Kasumi-1 (cell line): ENCODE data around the gene KRT86.
"Not testable (repeated sequence)": the region's sequence is repeated elsewhere in the genome, so short reads cannot be mapped to it uniquely, and the experiment has no call there.

Source experiments
- DNase-seq, 2 experiments: peaks; one replicate each; lab custom pipeline; 2025; lab: John Stamatoyannopoulos, UW

The KRT86 gene

GRCh38 chr12:52336641-52337040 is 62.2 kb downstream of the KRT86 start:
- no peak for DNase-seq

- no peak for DNase-seq
Measured at GRCh38 chr12:52337054-52337453, 62.6 kb downstream of the KRT86 start.

DNA sequence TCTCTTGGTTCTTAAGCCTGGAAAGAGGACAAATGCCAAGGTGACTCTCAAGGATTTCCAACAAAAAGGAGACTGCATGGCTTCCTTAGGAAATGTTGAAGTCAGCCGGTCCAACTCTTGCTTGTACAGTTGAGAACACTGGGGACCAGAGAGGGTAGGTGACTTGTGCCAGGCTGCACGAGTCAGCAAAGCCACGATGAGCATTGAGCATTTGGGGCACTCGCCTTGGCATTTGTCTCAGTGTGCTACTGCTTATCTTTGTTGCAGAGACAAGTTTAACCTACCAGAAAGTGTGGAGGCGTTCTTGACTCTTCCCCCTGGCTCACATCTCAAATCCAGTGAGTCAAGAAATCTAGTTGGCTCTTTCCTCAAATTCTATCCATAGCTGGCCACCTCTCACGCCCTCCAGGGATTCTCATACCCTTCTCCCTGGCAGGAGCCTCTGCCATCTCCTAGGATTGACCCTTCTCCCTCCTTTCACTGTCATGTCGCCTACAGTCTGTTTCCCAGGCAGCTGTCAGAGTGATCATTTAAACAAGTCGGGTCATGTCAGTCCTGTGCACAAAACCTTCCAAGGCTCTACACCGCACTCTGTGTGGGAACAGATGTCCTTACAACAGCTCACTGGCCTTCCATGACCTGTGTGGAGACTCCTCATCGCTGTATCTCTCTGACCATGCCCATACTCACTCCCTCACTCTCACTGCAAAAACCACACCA is 64.0 kb downstream of the KRT86 start:
- DNase-seq = no peak

DNA sequence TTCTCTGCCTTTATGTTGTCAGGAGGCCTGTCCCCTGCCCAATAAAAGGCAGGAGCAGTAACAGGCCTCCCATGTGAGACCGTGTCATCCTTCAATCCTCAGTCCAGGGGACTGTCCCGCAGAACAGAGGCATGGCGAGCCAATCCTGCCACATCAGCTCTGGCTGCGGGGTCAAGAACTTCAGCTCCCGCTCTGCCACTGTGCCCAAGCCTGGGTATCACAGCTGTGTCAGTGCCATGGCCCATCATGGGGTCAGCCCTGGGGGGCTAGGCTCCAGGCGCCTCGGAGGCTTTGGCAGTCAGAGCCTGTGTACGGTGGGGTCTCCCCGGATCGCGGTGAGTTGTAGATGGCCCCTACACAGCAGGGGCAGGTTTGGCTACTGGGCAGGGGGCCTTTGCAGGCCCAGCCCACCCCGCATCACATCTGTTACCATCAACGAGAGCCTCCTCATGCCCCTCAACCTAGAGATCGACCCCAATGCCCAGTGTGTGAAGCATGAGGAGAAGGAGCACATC is 66.7 kb downstream of the KRT86 start:
- no peak for DNase-seq

- no peak for DNase-seq
Measured at GRCh38 chr12:52342781-52343490, 68.5 kb downstream of the KRT86 start.

DNA sequence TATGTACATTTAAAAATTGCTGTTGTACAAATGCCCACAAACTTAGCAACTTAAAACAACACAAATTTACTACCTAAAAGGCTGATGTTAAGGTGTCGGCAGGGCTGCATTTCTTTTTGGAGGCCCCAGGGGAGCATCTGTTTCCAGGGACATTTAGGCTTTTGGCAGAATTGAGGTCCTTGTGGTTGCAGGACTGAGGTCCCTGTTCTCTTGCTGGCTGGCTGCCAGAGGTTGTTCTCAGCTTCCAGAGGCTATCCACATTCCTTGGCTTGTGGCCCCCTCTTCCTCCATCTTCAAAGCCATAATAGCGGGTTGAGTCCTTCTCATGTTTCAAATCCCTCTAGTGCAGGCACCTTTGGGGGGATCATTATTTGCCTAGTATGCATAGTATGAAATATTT is 69.1 kb downstream of the KRT86 start:
- no peak for DNase-seq

DNA sequence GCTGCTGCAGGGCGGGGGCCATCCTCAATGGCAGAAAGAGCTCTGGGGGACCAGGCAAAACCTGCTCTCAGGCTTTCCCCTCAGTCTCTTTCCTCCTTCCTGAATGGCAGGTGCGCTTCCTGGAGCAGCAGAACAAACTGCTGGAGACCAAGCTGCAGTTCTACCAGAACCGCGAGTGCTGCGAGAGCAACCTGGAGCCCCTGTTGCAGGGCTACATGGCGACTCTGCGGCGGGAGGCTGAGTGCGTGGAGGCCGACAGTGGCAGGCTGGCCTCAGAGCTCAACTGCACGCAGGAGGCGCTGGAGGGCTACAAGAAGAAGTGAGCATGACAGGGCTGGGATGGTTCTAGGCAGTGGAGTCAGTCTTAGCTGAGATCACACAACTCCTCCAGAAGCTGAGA is 69.7 kb downstream of the KRT86 start:
- DNase-seq = no peak

GRCh38 chr12:52345041-52345440 is 70.6 kb downstream of the KRT86 start:
- DNase-seq = not testable (repeated sequence)

DNA sequence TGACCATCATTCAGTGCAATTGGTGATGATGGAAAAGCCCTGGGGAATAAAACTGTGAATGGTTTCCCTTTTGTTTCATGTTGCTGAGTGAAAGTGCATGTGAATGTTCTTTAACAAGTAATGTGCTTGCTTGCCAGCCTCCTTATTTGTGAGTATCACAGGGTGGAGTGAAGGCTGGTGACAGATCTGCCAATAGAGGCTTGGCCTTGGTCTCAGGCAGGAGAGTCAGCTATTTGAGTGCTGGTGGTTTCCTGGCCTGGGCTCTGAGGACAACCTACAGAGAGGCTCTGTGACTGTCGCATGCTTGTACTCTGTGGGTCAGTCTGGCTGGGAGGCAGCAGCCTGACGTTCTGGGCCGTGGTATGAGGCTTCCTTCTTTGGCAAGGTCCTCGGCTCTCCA is 72.1 kb downstream of the KRT86 start:
- DNase-seq = no peak

- no peak for DNase-seq
Measured at GRCh38 chr12:52347016-52347415, 72.6 kb downstream of the KRT86 start.

- no peak for DNase-seq
Measured at GRCh38 chr12:52347551-52348510, 73.4 kb downstream of the KRT86 start.

GRCh38 chr12:52349196-52349595 is 74.8 kb downstream of the KRT86 start:
- no peak for DNase-seq

GRCh38 chr12:52350021-52350620 is 75.7 kb downstream of the KRT86 start:
- no peak for DNase-seq

DNA sequence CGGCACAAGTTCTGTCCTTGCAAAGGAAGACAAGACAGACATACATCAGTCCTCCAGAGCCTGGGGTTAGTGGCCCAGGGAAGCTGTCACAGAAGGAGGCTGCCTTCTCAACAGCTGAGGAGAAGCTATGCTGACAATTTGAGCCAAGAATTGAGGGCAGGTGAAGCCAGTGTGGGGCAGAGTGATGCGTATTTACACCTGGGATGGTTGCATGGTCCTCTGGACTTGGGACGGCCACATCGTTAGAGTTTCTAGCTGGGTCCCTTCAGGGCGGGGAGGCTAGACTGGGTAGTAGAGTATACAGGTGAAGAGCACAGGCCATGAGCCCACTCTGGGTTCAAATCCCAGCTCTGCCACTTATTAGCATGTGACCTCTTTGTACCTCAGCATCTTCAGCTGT is 76.3 kb downstream of the KRT86 start:
- no peak for DNase-seq

- no peak for DNase-seq
Measured at GRCh38 chr12:52351196-52352059, 77.0 kb downstream of the KRT86 start.

GRCh38 chr12:52352951-52353350 is 78.5 kb downstream of the KRT86 start:
- no peak for DNase-seq

- no peak for DNase-seq
Measured at GRCh38 chr12:52353766-52354165, 79.3 kb downstream of the KRT86 start.

DNA sequence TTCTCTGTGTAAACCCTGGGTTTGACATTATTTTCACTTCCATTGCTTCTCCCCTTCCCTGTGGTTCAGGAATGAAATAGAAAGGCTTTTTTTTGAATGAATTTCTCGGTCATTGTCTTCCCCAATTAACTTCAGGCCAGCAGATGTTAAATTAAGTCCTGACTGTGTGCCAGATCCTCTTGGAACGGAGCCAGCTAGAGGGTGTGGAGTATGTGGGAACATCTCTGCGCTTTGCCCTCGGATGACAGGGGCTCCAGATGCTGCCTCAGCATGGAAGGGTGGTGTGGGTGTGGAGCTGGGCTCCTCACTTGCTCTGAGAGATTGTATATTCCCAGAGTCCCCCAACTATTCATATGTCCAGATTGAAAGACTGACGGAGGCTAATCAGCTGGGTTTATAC is 79.8 kb downstream of the KRT86 start:
- DNase-seq = no peak

- no peak for DNase-seq
Measured at GRCh38 chr12:52355176-52355575, 80.7 kb downstream of the KRT86 start.

GRCh38 chr12:52356031-52356761 is 81.8 kb downstream of the KRT86 start:
- no peak for DNase-seq
